Stomach (tissue), 9 donors: ENCODE measurements around the gene RAC3. TPM values are rescaled to one million over a fixed set of nuclear protein-coding genes. Genes with fewer than 3 reads are reported as not detected.

ENCODE experiments used
- DNase-seq, 2 donors: peaks; one replicate each; pipeline versions ENCODE4 v3.0.0 to v3.0.0-alpha.2; 2013 to 2019
- H3K27ac ChIP-seq, 5 donors: fragments of 200-600 bp in 4 of 5; sonication (generic) in 4 of 5; one replicate each; pipeline ENCODE4 v1.5.1; 2013 to 2019; ENCODE audit warnings: mild to moderate bottlenecking in 1 of 5, moderate library complexity in 1 of 5
- H3K27me3 ChIP-seq, 3 donors: fragments of 200-600 bp; sonication (generic); one replicate each; pipeline ENCODE4 v1.5.1; 2017 to 2019; ENCODE audit warnings: mixed run types in 1 of 3
- H3K36me3 ChIP-seq, 4 donors: fragments of 200-600 bp; sonication (generic); 1 replicate in 3 of 4; 2 replicates in 1 of 4; pipeline ENCODE4 v1.5.1; 2016 to 2019
- H3K4me1 ChIP-seq, 4 donors: fragments of 200-600 bp; sonication (generic); one replicate each; pipeline ENCODE4 v1.5.1; 2016 to 2019
- H3K4me3 ChIP-seq, 4 donors: fragments of 200-600 bp; sonication (generic) in 3 of 4; one replicate each; pipeline ENCODE4 v1.5.1; 2016 to 2019; ENCODE audit warnings: mild to moderate bottlenecking in 1 of 4
- H3K9me3 ChIP-seq, 4 donors: fragments of 200-600 bp; sonication (generic); one replicate each; pipeline ENCODE4 v1.5.1; 2016 to 2019
- CTCF ChIP-seq, 7 experiments: fragments of 450-650 bp in 4 of 7; fragments of 200-600 bp in 3 of 7; sonication (generic) in 3 of 7; IDR thresholded peaks; one replicate each; pipeline ENCODE4 v1.5.1; 2016 to 2019; ENCODE audit warnings: antibody characterized with exemption in 7 of 7, control low read depth in 2 of 7, mild to moderate bottlenecking in 1 of 7
- EP300 ChIP-seq: sonication (generic); formaldehyde crosslinking; IDR thresholded peaks from one replicate; pipeline ENCODE4 v1.6.1; 2017; ENCODE audit warnings: antibody characterized with exemption
- POLR2A ChIP-seq, 4 donors: fragments of 450-650 bp; IDR thresholded peaks; one replicate each; pipeline ENCODE4 v1.6.1; 2016; ENCODE audit warnings: antibody characterized with exemption in 4 of 4, control low read depth in 2 of 4, mild to moderate bottlenecking in 1 of 4, moderate library complexity in 1 of 4
- POLR2AphosphoS5 ChIP-seq, 3 donors: sonication (generic); formaldehyde crosslinking; IDR thresholded peaks; one replicate each; pipeline ENCODE4 v1.6.1; 2016; ENCODE audit warnings: antibody characterized with exemption in 3 of 3
- WGBS, 5 donors: extraction: QIAGEN DNeasy Blood & Tissue Kit in 3 of 5; methylation state at CpG; one replicate each; pipeline versions ENCODE4 v1.1.5 to v1.1.7; 2013 to 2018; 5-methylcytosine and 5-hydroxymethylcytosine counted together
- intact Hi-C: fragments of 100-400 bp; cut with DNase I; formaldehyde crosslinking; loops from one replicate; pipeline ENCODE4 v1.15.1; 2023; ENCODE audit warnings: low total_unique reads
- polyA plus RNA-seq, 3 donors: library from polyadenylated mRNA; stranded (reverse); fragments of 200-250 nt; gene quantifications; one replicate each; pipeline ENCODE4 v1.2.3, GENCODE V29; 2013
- total RNA-seq, 5 donors: library from RNA; depleted of rRNA; stranded (reverse); fragments of >200 nt; gene quantifications; one replicate each; pipeline versions ENCODE4 v1.1.0 to v1.2.3, GENCODE V29; 2014 to 2016
- donor health status: healthy with polysubstance abuse.
- donor health status: Bipolar disorder and iron deficiency.
- donor health status: healthy.

RAC3 gene
- total and polyA plus RNA-seq, 8 donors = 1.2 to 24.8 (median 11.6) TPM; not detected in 1

- H3K27ac ChIP-seq = no peak overlapping the region
- no peaks in the 10 kb centered on the region for H3K27me3 ChIP-seq
- H3K9me3 ChIP-seq = no peaks in the 10 kb centered on the region
- H3K4me1 ChIP-seq = peaks cover 25 to 42% (median 33%) of the 10 kb centered on the region in 4 donors
- WGBS, 5 donors = 76 to 85% (median 77%) methylated on average over 10 to 26 of the region's 26 CpGs
- TF ChIP-seq EP300 = no peak
- TF ChIP-seq POLR2A (IDR thresholded peaks at IDR 0.05) = no peak
- intact Hi-C loops = no loop called here
- no peak for DNase-seq
- no peak overlapping the region for H3K4me3 ChIP-seq
- peaks cover 54 to 72% (median 70%) of the 10 kb centered on the region in 4 donors for H3K36me3 ChIP-seq
Observed at GRCh38 chr17:82055023-82055964, 23.8 kb downstream of the RAC3 start.

- intact Hi-C loops = no loop called here
- Histone ChIP-seq H3K36me3 (peaks cover 63 to 81% (median 79%) of the 10 kb centered on the region in 4 donors), H3K4me3 (no peak overlapping the region), H3K4me1 (peaks cover 18 to 34% (median 25%) of the 10 kb centered on the region in 4 donors), H3K27ac (no peak overlapping the region), H3K9me3 (no peaks in the 10 kb centered on the region), H3K27me3 (no peaks in the 10 kb centered on the region)
- 84 to 89% (median 89%) methylated on average over 17 to 28 of the region's 28 CpGs for WGBS, 5 donors
- no peak for DNase-seq
- TF ChIP-seq CTCF (IDR thresholded peaks at IDR 0.05) = no peak
- no peak for TF ChIP-seq POLR2AphosphoS5 (IDR thresholded peaks at IDR 0.05)
- no peak for TF ChIP-seq EP300
- no peak for TF ChIP-seq POLR2A (IDR thresholded peaks at IDR 0.05)
Observed at GRCh38 chr17:82055965-82056728, 24.7 kb downstream of the RAC3 start.

- no peaks in the 10 kb centered on the region for H3K27me3 ChIP-seq
- DNase-seq = no peak
- intact Hi-C loops = no loop called here
- peaks cover 67 to 89% (median 87%) of the 10 kb centered on the region in 4 donors for H3K36me3 ChIP-seq
- H3K27ac ChIP-seq = no peak overlapping the region
- WGBS, 5 donors = 79 to 92% (median 83%) methylated on average over 14 to 29 of the region's 29 CpGs
- no peak overlapping the region for H3K4me3 ChIP-seq
- peaks cover 18 to 33% (median 24%) of the 10 kb centered on the region in 4 donors for H3K4me1 ChIP-seq
- no peak for TF ChIP-seq EP300
- no peak for TF ChIP-seq POLR2AphosphoS5 (IDR thresholded peaks at IDR 0.05)
- H3K9me3 ChIP-seq = no peaks in the 10 kb centered on the region
Observed at GRCh38 chr17:82056729-82057621, 25.5 kb downstream of the RAC3 start.

- intact Hi-C loops = no loop called here
- Histone ChIP-seq H3K4me3 (no peak overlapping the region), H3K27me3 (no peaks in the 10 kb centered on the region), H3K36me3 (peaks cover 80 to 100% (median 99%) of the 10 kb centered on the region in 4 donors), H3K27ac (peak overlapping the region in 1 of 5 donors; percentile 5), H3K4me1 (peaks cover 6 to 26% (median 15%) of the 10 kb centered on the region in 4 donors), H3K9me3 (no peaks in the 10 kb centered on the region)
- DNase-seq = peak in 1 of 2 donors; percentile 42
- TF ChIP-seq CTCF (IDR thresholded peaks at IDR 0.05) (peak in 1 of 7 experiments; percentile 7), POLR2A (IDR thresholded peaks at IDR 0.05) (no peak)
- WGBS, 5 donors = 61 to 83% (median 63%) methylated on average over 10 to 17 of the region's 17 CpGs
Observed at GRCh38 chr17:82058230-82058854, 26.9 kb downstream of the RAC3 start.
